ENCODE results near the gene CEP72.

The CEP72 gene

GRCh38 chr5:640461-641330 lies 28.6 kb downstream of the CEP72 start:
- DNase-seq: no peak

DNA sequence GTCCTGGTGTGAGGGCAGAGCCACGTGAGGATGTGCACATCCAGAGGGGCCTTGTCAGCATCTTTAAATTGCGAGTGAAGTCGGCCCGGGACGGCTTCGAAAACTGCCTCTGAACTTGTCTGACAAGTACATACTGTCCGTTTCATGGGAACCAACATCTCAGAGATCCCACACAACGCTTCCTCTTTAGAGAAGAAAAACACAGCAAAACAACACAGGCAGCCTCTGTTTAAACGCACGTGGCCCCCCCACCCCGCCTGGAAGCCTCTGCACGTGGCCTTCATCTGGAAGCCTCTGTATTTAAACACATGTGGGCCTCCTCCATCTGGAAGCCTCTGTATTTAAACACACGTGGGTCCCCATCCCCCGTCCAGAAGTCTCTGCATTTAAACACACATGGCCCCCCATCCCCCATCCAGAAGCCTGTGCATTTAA lies 29.2 kb downstream of the CEP72 start:
- DNase-seq: no peak

DNA sequence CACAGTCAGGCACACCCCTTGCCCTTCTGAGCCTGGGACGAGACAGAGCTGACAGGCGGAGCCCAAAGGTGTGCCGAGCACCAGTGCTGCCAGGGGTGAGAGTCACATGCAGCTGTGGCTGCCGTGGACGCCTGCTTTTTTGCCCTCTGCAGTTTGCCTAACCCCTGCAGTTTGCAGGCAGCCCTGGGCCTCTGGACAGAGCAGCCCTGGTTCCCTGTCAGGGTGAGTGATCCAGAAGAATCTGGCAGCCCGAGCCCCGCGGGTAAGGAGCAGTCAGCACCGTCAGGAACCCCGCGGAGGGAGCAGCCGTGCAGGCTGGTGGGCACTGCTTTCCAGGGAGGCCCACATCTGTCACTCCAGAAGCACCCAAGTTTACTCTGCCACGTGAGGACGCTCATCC lies 30.3 kb downstream of the CEP72 start:
- DNase-seq: no peak

GRCh38 chr5:643351-643801 lies 31.2 kb downstream of the CEP72 start:
- DNase-seq: no peak

DNA sequence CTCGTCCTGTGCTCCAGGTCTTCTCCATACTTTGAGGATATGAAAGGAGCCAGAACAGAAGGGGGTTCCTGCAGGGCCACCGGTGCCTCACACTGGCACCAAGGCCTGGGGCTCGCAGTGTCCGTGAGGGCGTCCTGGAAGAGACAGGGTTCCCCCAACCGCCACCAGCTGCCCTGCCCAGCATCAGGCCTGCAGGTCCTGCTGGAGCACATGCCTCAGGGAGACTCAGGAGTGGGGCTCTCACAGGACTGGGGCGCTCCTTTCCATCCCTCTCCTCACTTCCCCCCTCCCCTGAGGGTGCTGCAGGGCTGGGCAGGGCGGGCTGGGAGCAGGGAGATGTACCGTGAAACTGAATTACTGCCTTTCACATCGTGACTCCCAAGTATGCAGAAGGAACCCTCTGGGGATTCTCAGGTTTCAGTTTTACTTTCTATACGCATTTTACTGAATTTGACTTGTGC lies 31.7 kb downstream of the CEP72 start:
- DNase-seq: no peak

GRCh38 chr5:644509-644908 lies 32.4 kb downstream of the CEP72 start:
- no peak for DNase-seq

DNA sequence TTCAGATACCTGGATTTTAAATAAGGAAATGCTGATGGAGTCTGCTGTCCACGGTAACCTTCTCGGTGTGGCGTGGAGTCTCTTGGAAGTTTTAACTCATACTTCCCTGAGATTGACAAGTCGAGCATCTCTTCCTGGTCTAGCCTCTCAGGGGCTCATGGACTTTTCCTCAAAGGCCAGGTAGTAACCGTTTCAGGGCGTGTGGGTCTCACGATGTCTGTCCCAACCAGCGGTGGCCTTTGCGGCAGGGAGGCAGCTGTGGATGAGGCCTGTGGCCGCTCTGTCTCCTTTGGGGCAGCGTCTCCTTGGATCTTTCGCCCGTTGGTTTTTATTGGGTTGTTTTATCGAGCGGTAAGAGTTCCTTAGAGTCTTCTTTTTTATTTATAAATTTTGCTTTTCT lies 32.8 kb downstream of the CEP72 start:
- no peak for DNase-seq

- no peak for DNase-seq
Observed at GRCh38 chr5:645421-645820, 33.3 kb downstream of the CEP72 start.

DNA sequence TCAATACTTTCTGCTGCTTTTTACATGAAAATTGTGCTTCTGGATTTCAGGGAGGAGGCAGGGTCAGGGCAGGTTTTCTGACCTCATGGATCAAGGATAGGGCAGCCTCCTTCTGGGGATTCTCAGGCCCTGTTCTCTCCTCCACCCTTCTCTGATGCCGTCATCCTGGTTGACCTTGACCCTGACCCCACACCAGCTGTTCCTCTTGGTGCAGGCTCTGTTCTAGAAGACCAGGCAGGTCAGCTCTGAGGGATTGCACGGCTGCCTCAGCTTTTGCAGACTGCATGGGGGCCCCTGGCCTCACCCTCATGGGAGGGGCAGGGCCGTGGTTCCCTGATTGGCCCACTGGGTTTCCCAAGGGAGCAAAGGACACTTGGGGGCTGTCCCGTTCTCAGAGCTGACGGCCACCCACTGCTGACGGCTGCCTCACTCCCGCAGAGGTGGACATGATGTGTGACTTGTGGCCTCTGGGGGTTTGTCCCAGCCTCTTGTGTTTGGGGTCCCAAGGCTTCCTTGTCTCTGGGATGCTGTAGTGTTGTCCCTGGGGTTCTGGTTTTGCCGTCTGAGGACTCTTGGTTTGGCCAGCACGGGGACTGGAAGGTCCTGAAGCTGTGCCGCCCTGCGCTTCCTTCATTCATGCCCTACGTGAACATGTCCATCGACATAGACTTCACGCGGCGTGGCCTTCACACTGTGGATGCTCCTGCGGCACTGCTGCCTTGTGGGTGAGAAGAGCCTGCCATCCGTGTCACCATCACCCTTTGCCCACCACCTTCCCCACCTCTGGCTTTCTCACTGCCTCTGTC lies 34.5 kb downstream of the CEP72 start:
- DNase-seq: no peak

DNA sequence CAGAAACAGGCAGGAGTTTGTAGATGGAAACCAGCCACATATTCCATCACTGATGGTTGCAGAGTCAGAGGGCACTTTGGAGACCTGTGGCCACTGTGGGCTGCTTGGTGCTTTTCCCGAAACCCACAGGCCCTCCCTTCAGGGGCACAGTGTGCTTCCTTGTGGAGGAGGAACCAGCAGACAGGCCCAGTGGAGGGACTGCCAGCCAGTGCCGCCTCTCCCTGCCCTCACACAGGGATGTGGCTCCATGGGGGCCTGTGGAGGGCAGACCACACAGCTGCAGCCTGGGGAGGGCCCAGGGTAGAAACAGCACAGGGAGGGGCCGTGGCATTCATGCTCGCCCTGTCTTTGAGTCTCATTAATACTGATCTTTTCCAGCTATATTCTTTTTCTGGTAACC lies 35.2 kb downstream of the CEP72 start:
- DNase-seq: no peak

DNA sequence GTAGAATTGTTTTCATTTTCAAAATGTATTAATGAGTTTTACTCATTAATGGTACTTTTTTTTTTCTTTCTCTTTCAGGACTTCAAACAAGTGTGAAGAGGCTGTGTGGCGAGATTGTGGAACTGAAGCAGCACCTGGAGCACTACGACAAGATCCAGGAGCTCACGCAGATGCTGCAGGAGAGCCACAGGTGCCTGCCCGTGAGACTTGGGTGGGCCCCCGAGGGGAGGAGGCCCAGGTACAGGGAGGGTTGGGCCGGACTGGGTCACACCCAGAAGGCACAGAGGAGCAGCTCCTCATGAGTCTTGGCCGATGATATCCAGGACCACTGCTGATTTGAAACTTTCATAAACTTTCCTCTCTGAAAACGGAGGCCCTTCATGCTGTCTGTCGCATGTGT lies 35.6 kb downstream of the CEP72 start:
- DNase-seq: no peak

GRCh38 chr5:651296-652022 lies 39.3 kb downstream of the CEP72 start:
- no peak for DNase-seq

- DNase-seq: no peak
Observed at GRCh38 chr5:652023-652515, 39.9 kb downstream of the CEP72 start.

DNA sequence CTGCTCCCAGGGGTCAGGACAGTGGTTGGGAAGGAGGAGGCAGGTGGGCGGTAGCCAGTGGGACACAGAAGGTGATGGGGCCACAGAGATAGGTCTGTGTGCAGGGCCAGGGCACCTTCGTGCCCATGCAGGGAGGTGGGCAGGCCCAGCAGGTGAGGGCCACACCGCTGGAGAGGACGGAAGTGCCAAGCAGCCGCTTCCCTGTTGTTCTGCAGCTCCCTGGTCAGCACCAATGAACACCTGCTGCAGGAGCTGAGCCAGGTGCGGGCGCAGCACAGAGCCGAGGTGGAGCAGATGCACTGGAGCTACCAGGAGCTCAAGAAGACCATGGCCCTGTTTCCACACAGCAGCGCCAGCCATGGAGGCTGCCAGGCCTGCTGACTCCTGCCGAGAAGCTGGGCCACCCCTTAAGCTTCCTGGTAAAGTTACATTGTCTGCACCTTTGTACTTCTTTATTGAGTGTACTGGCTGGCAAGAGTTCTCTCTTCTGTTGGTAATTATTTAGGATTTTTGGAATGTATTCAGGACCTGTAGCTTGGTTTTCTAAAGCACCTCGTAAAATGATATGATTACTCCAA lies 40.7 kb downstream of the CEP72 start:
- no peak for DNase-seq

GRCh38 chr5:654071-654778 lies 42.1 kb downstream of the CEP72 start:
- no peak for DNase-seq

- no peak for DNase-seq
Observed at GRCh38 chr5:655406-655805, 43.3 kb downstream of the CEP72 start.

DNA sequence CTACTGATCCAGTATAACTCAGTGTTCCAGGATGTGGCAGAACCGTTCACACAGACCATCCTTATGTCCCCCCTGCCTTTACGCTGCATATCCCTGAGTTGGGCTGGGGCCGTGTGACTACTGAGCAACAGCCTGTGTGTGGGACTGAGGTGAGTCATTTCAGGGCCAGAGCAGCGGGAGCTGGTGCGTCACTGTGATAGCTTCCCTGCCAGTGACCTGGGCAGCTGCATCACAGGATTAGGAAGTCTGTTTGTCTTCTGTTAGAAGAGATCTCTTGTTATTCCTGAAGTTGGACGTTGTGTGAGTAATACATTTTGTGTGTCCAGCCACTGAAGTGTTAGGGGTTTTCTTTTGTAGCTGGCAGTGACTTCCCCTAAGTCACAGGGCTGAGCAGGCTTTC lies 45.4 kb downstream of the CEP72 start:
- no peak for DNase-seq

DNA sequence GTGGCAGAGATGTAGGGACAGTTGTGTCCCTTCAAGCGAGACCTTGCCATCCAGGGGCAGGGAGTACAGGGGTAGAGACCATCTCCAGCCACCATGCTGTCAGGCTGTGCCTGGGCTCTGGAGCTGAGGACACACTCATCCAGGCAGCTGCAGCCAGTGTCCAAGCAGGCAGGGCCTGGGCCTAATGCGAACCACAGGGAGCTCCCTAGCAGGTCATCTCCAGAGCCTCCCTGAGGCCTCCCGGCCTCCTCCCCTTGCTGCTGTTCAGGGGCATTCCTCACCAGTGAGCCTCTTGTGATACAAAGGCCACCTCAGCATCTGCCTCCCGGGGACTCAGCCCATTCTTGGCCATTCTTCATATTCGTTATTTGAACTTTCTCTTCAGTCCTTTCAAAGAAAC lies 46.0 kb downstream of the CEP72 start:
- no peak for DNase-seq

DNA sequence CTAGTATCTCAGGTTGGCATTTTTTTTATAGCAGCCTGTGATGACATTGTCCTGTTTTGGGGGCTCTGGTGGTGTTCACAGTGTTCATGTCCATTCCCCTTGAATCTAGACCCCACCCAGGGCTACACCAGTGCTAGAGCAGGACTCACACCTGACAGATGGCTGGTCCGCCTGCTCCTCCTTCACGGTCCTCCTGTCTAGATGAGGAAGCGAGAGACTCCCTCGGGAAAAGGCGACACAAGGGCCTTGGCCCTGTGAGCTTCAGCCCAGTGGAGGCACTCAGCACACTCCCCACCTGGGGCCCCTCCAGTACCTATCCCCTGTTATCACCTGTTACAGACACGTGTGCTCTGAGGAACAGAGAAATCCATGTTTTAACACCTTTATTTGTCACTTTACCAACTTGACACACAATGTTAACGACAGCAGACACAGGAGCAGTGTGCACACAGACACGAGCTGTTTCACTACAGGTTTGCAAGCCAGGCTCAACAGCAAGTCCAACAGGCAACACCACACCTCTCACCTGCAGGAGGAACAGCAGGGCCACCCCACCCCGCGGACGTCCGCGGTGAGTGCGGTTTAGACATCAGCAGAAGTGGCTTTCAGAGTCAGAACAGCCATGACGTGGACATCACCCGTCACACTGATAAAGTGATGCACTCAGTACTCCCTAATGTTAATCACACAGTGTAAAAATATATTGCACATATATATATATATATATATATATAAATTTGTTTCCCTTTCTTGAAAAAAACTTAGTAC lies 47.5 kb downstream of the CEP72 start:
- DNase-seq: no peak

DNA sequence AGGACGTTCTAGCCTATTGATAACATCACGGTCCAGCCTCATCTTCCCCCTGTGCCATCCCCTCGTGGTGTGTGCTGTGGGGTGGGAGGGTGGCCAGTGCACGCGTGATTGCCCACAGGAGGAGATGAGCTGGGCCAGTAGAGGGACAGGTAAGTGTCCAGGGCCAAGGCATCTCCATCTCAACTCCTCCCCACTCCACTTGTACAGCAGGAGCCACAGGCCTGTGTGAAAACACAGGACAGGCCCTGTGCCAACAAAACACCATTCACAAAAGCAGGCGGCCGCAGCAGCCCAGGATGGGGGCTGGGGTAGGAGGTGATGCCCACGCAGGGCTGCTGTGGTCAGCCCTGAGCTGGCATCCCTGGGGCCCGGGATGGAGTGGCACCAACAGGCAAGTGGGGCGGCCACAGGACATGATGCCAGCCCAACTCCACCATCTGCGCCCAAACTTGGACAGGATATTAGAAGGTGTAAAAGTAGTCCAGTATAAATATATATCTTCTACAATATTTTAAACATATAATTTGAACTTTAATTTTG lies 48.4 kb downstream of the CEP72 start:
- no peak for DNase-seq

Data from NCI-H82 (cell line).